Caco-2 (cell line): ENCODE results near the gene FRMD8. TPM values are rescaled to one million over a fixed set of nuclear protein-coding genes. Genes with fewer than 3 reads are reported as not detected.

Experiments
- BruUV-seq: library from RNA; stranded (reverse); fragments of 400-500 nt; replicated peaks from 2 replicates; lab custom pipeline; 2021; lab: Mats Ljungman, UMichigan
- CTCF ChIA-PET: fragments of 300-600 bp; sonication (Branson Sonifier 250); formaldehyde crosslinking; loops from one replicate; lab custom pipeline; 2022; ENCODE audit warnings: antibody characterized with exemption; lab: Charles Lee
- POLR2A ChIA-PET: fragments of 300-600 bp; sonication (Branson Sonifier 250); formaldehyde crosslinking; loops from one replicate; lab custom pipeline; 2022; ENCODE audit warnings: antibody characterized with exemption; lab: Charles Lee
- DNase-seq, 2 experiments: peaks; one replicate each; pipeline versions ENCODE4 v3.0.0 to v3.0.0-alpha.2; 2020 to 2022
- H3K27me3 ChIP-seq: replicated peaks from 2 replicates; pipeline ENCODE4 v1.6.0; 2011; ENCODE audit warnings: low read length; ENCODE audit not compliant: control insufficient read depth, insufficient read depth
- H3K36me3 ChIP-seq: 2 replicates; pipeline ENCODE4 v1.5.1; 2011; ENCODE audit warnings: low read length; ENCODE audit not compliant: control insufficient read depth, insufficient read depth
- H3K4me1 ChIP-seq: fragments of 250-450 bp; sonication (Bioruptor Pico); 2 replicates; pipeline ENCODE4 v1.5.1; 2020; ENCODE audit warnings: mild to moderate bottlenecking
- H3K4me3 ChIP-seq: 2 replicates; pipeline ENCODE4 v1.5.1; 2011; ENCODE audit warnings: low read depth, mild to moderate bottlenecking, control low read depth, low read length
- H3K9me3 ChIP-seq: fragments of 250-450 bp; sonication (Bioruptor Pico); 2 replicates; pipeline ENCODE4 v1.5.1; 2020; ENCODE audit warnings: mild to moderate bottlenecking, moderate library complexity
- H3K27ac Mint-ChIP-seq: one replicate; pipeline ENCODE4 v1.8.0; 2022; ENCODE audit warnings: mixed read lengths; ENCODE audit not compliant: unreplicated experiment
- H3K27me3 Mint-ChIP-seq: one replicate; pipeline ENCODE4 v1.8.0; 2022; ENCODE audit warnings: mixed read lengths; ENCODE audit not compliant: insufficient read depth, unreplicated experiment
- H3K36me3 Mint-ChIP-seq: one replicate; pipeline ENCODE4 v1.8.0; 2022; ENCODE audit warnings: mild to moderate bottlenecking, mixed read lengths; ENCODE audit not compliant: insufficient read depth, unreplicated experiment
- H3K4me1 Mint-ChIP-seq: one replicate; pipeline ENCODE4 v1.8.0; 2022; ENCODE audit warnings: low read depth, mixed read lengths; ENCODE audit not compliant: unreplicated experiment
- H3K4me3 Mint-ChIP-seq: one replicate; pipeline ENCODE4 v1.8.0; 2022; ENCODE audit warnings: mild to moderate bottlenecking, moderate library complexity, mixed read lengths; ENCODE audit not compliant: unreplicated experiment
- H3K9me3 Mint-ChIP-seq: one replicate; pipeline ENCODE4 v1.8.0; 2022; ENCODE audit warnings: mixed read lengths; ENCODE audit not compliant: unreplicated experiment
- CTCF ChIP-seq, 2 experiments: fragments of 200-600 bp in 1 of 2; IDR thresholded peaks; 1 replicate in 1 of 2; 2 replicates in 1 of 2; pipeline versions ENCODE4 v1.5.1 to v1.8.0; 2011 to 2022; ENCODE audit warnings: antibody characterized with exemption in 1 of 2, control low read depth in 1 of 2, inconsistent platforms in 1 of 2, low read depth in 1 of 2, low read length in 1 of 2, mild to moderate bottlenecking in 1 of 2, moderate library complexity in 1 of 2; ENCODE audit not compliant: insufficient read depth in 1 of 2, severe bottlenecking in 1 of 2, unreplicated experiment in 1 of 2
- intact Hi-C: fragments of 100-400 bp; cut with micrococcal nuclease; formaldehyde crosslinking; loops from one replicate; pipeline ENCODE4 v1.10.0; 2022; ENCODE audit not compliant: unreplicated experiment
- total RNA-seq: library from RNA; stranded (reverse); gene quantifications from 2 replicates; pipeline ENCODE4 v1.2.3, GENCODE V29; 2022

Gene FRMD8
- total RNA-seq, 1 experiment from 2014 or later, result 38.2 TPM

DNA sequence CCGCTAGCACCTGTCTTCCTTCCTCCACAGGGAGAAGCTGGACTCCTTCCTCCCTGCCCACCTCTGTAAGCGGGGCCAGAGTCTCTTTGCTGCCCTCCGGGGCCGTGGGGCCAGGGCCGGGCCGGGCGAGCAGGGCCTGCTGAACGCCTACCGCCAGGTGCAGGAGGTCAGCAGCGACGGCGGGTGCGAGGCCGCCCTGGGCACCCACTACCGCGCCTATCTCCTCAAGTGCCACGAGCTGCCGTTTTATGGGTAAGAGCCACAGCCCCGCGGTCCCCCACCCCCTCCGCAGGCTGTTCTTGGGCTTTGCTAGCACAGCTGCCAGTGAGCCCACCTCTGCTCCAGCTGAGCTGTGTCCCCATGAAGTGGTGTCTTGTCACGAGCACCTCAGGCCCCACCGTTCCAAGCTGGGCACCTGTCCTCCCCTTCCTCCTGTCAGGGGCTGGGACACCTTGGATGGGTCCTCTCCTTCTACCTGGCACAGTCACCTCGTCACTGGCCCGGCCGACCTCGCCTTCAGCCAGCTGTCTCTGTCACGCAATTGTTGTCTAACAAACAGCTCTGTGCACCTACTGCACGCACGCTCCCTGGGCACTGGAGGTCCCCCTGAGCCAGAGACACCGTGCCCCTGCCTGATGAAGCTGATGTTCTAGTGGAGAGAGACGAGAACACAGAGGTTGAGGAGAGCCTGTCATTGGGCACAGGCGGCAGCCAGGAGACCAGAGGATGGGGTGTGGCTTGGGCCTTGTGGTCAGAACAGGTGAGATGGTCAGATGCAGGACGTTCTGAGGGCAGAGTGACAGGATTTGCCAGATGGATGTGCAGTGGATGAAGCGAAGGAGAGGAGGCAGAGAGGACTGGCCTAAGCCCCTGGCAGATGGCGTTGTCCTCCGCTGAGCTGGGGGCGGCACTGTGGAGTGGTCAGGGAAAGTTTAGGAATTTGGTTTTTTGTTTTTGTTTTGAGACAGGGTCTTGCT, 10.6 kb downstream of the FRMD8 start:
- DNase-seq, result no peak
- Mint-ChIP-seq H3K9me3 (no peaks in the 10 kb centered on the region), H3K4me3 (no peak overlapping the region), H3K27ac (no peak overlapping the region), H3K4me1 (peaks cover 4% of the 10 kb centered on the region), H3K27me3 (no peaks in the 10 kb centered on the region), H3K36me3 (peaks cover 56% of the 10 kb centered on the region)
- BruUV-seq, result no TSS peak
- H3K27me3 ChIP-seq, result no peaks in the 10 kb centered on the region
- H3K36me3 ChIP-seq, result peaks cover 3% of the 10 kb centered on the region
- no peaks in the 10 kb centered on the region for H3K9me3 ChIP-seq
- intact Hi-C loops, result no loop called here
- H3K4me3 ChIP-seq, result no peak overlapping the region
- ChIA-PET POLR2A (no interaction called here), CTCF (interaction anchor here (1.1 to 1.3 kb wide), 2 partner anchors 20 to 26 kb away, joined by 3 to 4 read pairs; no protein-coding TSS in a partner anchor)
- 0 out of 2 replicates have a peak, but pooled peaks cover 3% of the 10 kb centered on the region for H3K4me1 ChIP-seq
- no peak for TF ChIP-seq CTCF (IDR thresholded peaks at IDR 0.05; ENCODE audit: insufficient read depth in 1 of 2, low read depth in 1 of 2, low read length in 1 of 2, severe bottlenecking in 1 of 2, unreplicated experiment in 1 of 2)

DNA sequence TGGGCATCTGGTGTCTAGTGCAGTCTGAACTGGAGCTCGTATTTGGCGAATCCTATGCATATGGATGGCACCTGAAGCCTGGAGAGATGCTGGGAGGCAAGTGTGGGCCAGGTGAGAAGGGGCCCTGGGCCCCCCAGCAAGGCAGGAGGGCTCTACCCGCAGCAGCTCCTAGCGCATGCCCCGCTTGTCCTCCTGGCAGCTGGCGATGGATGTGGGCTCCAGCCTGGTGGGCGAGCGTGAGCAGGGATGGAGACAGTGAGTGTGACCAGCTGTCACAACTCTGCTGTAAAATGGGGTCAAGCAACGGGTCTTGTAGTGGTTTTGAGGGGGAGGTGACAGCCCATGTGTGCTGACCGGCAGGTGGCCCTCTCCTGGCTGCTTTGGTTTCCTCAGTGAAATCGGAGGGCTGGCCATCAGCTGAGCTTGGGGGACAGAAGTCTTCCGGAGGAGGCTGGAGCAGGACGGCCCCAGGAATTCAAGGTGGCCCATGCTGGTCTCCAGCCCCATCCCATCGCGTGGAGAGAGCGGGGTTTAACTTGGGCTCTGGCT, 12.0 kb downstream of the FRMD8 start:
- Histone ChIP-seq H3K36me3 (peaks cover 3% of the 10 kb centered on the region), H3K9me3 (no peaks in the 10 kb centered on the region), H3K4me1 (0 out of 2 replicates have a peak, but pooled peaks cover 3% of the 10 kb centered on the region), H3K27me3 (no peaks in the 10 kb centered on the region), H3K4me3 (no peak overlapping the region)
- no peak for TF ChIP-seq CTCF (IDR thresholded peaks at IDR 0.05; ENCODE audit: insufficient read depth in 1 of 2, low read depth in 1 of 2, low read length in 1 of 2, severe bottlenecking in 1 of 2, unreplicated experiment in 1 of 2)
- ChIA-PET POLR2A (no interaction called here), CTCF (interaction anchor here (0.7 to 1.3 kb wide), 2 partner anchors 18 to 927 kb away, joined by 3 to 7 read pairs; no protein-coding TSS in a partner anchor)
- H3K27me3 Mint-ChIP-seq, result no peaks in the 10 kb centered on the region
- DNase-seq, result no peak
- H3K9me3 Mint-ChIP-seq, result no peaks in the 10 kb centered on the region
- peaks cover 61% of the 10 kb centered on the region for H3K36me3 Mint-ChIP-seq
- H3K4me3 Mint-ChIP-seq, result no peak overlapping the region
- peaks cover 4% of the 10 kb centered on the region for H3K4me1 Mint-ChIP-seq
- BruUV-seq, result no TSS peak
- intact Hi-C loops, result no loop called here
- H3K27ac Mint-ChIP-seq, result peak overlapping the region; percentile 55

- Histone ChIP-seq H3K36me3 (peaks cover 4% of the 10 kb centered on the region), H3K9me3 (no peaks in the 10 kb centered on the region), H3K4me3 (no peak overlapping the region), H3K4me1 (0 out of 2 replicates have a peak, but pooled peaks cover 3% of the 10 kb centered on the region), H3K27me3 (no peaks in the 10 kb centered on the region)
- no TSS peak for BruUV-seq
- no peak for TF ChIP-seq CTCF (IDR thresholded peaks at IDR 0.05; ENCODE audit: insufficient read depth in 1 of 2, low read depth in 1 of 2, low read length in 1 of 2, severe bottlenecking in 1 of 2, unreplicated experiment in 1 of 2)
- H3K36me3 Mint-ChIP-seq, result peaks cover 69% of the 10 kb centered on the region
- H3K27me3 Mint-ChIP-seq, result no peaks in the 10 kb centered on the region
- peaks cover 4% of the 10 kb centered on the region for H3K4me1 Mint-ChIP-seq
- no peaks in the 10 kb centered on the region for H3K9me3 Mint-ChIP-seq
- intact Hi-C loops, result no loop called here
- no peak overlapping the region for H3K4me3 Mint-ChIP-seq
- H3K27ac Mint-ChIP-seq, result no peak overlapping the region
- ChIA-PET CTCF (interaction anchor here (0.6 to 0.7 kb wide), 2 partner anchors 173 to 926 kb away, joined by 3 to 7 read pairs; partner anchors contain the start of gene FAM89B), POLR2A (no interaction called here)
- no peak for DNase-seq
Observed at GRCh38 chr11:65399249-65399648, 12.8 kb downstream of the FRMD8 start.
